GM12891 (cell line): Measurements from ENCODE around the gene RDH14.

Experiments
- POLR2A ChIP-seq: IDR thresholded peaks from 2 replicates; pipeline ENCODE4 v1.6.1; 2011; ENCODE audit warnings: low read depth, low read length, control low read depth
- POLR2AphosphoS5 ChIP-seq: IDR thresholded peaks from 2 replicates; pipeline ENCODE4 v1.6.1; 2011; ENCODE audit warnings: low read depth, low read length, control low read depth
- POU2F2 ChIP-seq: IDR thresholded peaks from 2 replicates; pipeline ENCODE4 v1.6.1; 2011; ENCODE audit warnings: low read depth, mild to moderate bottlenecking, control low read depth, low read length, moderate library complexity
- SPI1 ChIP-seq: IDR thresholded peaks from 2 replicates; pipeline ENCODE4 v1.6.1; 2011; ENCODE audit warnings: low read depth, low read length, control low read depth
- TAF1 ChIP-seq: IDR thresholded peaks from 2 replicates; pipeline ENCODE4 v1.6.1; 2011; ENCODE audit warnings: low read depth, low read length, control low read depth

DNA sequence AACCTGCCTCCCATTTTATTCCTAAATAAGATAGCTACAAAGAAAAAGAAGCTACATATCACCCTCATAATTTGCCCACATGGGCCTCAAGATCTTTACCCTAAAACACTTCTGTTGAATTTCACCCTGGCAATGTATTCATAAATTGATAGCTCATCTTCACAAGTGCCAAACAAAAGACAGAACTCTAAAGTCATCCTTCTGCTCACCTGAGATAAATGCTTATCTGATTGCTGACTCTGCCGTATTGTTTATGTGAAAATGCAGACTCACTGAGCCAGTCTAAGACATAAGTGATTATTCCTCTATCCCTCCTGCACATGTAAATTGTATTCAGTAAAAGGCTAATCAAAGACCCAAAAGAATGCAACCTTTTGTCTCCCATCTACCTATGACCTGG lies 2.0 kb downstream of the RDH14 start:
- no peak for TF ChIP-seq POLR2A
- TF ChIP-seq POLR2AphosphoS5: no peak
- no peak for TF ChIP-seq TAF1
- no peak for TF ChIP-seq POU2F2
- no peak for TF ChIP-seq SPI1
